HepG2 (cell line): ENCODE data around the gene NAXD. TPM values are rescaled to one million over a fixed set of nuclear protein-coding genes. Genes with fewer than 3 reads are reported as not detected.

Source experiments
- ATAC-seq: fragments of 200-7000 bp; cut with Tn5 transposase; 3 replicates; pipeline ENCODE4 v1.9.1; 2020; ENCODE audit warnings: mild to moderate bottlenecking, moderate library complexity
- BruUV-seq: library from RNA; stranded (reverse); fragments of 400-500 nt; replicated peaks from 2 replicates; lab custom pipeline; 2021; lab: Mats Ljungman, UMichigan
- CTCF ChIA-PET: fragments of 300-600 bp; formaldehyde crosslinking; extraction: SDS; loops from one replicate; lab custom pipeline; 2021; ENCODE audit warnings: low total read pairs, inconsistent platforms, low intra/inter-chr PET ratio; lab: Yijun Ruan, JAX
- POLR2A ChIA-PET: fragments of 350-600 bp; sonication (Branson Sonifier 250); formaldehyde crosslinking; loops from one replicate; lab custom pipeline; 2020; ENCODE audit warnings: antibody characterized with exemption, inconsistent platforms; lab: Yijun Ruan, JAX
- DNase-seq: peaks from one replicate; pipeline ENCODE4 v3.0.0-alpha.2; 2015; ENCODE audit warnings: low spot score
- FAIRE-seq: peaks from 3 replicates; lab custom pipeline; 2011; peaks lifted over from hg19 to GRCh38; lab: Jason Lieb, UNC
- H2AFZ ChIP-seq: one replicate; pipeline ENCODE4 v1.6.1; 2011; ENCODE audit warnings: low read length, inconsistent platforms
- H3K27ac ChIP-seq: fragments of 300-600 bp; 3 replicates; pipeline ENCODE4 v1.8.0; 2011; ENCODE audit warnings: mixed run types, mild to moderate bottlenecking, mixed read lengths, low read length, inconsistent platforms; ENCODE audit not compliant: insufficient read depth; ENCODE audit errors: extremely low read length
- H3K27me3 ChIP-seq, 2 experiments: fragments of 200-600 bp in 1 of 2; 2 replicates in 1 of 2; 3 replicates in 1 of 2; pipeline versions ENCODE4 v1.6.0 to v1.8.0; 2011; ENCODE audit warnings: low read length in 2 of 2, mild to moderate bottlenecking in 2 of 2, moderate library complexity in 2 of 2, inconsistent platforms in 1 of 2; ENCODE audit not compliant: insufficient read depth in 2 of 2, control insufficient read depth in 1 of 2
- H3K36me3 ChIP-seq, 2 experiments: fragments of 200-600 bp in 1 of 2; replicated peaks in 1 of 2; 2 replicates in 1 of 2; 3 replicates in 1 of 2; pipeline versions ENCODE4 v1.5.1 to v1.8.0; 2011; ENCODE audit warnings: low read length in 2 of 2, inconsistent platforms in 1 of 2; ENCODE audit not compliant: insufficient read depth in 2 of 2, control insufficient read depth in 1 of 2
- H3K4me1 ChIP-seq: 2 replicates; pipeline ENCODE4 v1.5.1; 2012; ENCODE audit warnings: low read length, inconsistent platforms; ENCODE audit not compliant: insufficient read depth
- H3K4me2 ChIP-seq: 2 replicates; pipeline ENCODE4 v1.6.0; 2011; ENCODE audit warnings: low read depth, low read length, inconsistent platforms
- H3K4me3 ChIP-seq, 3 experiments: fragments of 200-600 bp in 1 of 3; sonication (generic), shearing (Covaris generic) in 1 of 3; replicated peaks in 1 of 3; 2 replicates each; pipeline ENCODE4 v1.5.1; 2011 to 2016; ENCODE audit warnings: low read length in 3 of 3, inconsistent platforms in 2 of 3, low read depth in 2 of 3, mild to moderate bottlenecking in 2 of 3, control low read depth in 1 of 3, mixed read lengths in 1 of 3; ENCODE audit not compliant: insufficient read depth in 1 of 3
- H3K79me2 ChIP-seq: one replicate; pipeline ENCODE4 v1.6.1; 2011; ENCODE audit warnings: low read length, inconsistent platforms; ENCODE audit not compliant: insufficient read depth
- H3K9ac ChIP-seq: 2 replicates; pipeline ENCODE4 v1.6.0; 2011; ENCODE audit warnings: mild to moderate bottlenecking, low read depth, low read length, inconsistent platforms; ENCODE audit not compliant: insufficient read depth
- H3K9me3 ChIP-seq: 2 replicates; pipeline ENCODE4 v1.5.1; 2012; ENCODE audit warnings: mild to moderate bottlenecking, low read length
- H4K20me1 ChIP-seq: 2 replicates; pipeline ENCODE4 v1.6.0; 2011; ENCODE audit warnings: inconsistent platforms, mild to moderate bottlenecking, low read length, moderate library complexity; ENCODE audit not compliant: insufficient read depth
- ADNP ChIP-seq: sonication (generic); formaldehyde crosslinking; IDR thresholded peaks from 2 replicates; pipeline ENCODE4 v1.4.0; 2020; ENCODE audit warnings: missing genetic modification reagents
- KAT2B ChIP-seq: fragments of 150-350 bp; IDR thresholded peaks from 2 replicates; pipeline ENCODE4 v1.6.1; 2014; ENCODE audit warnings: low read depth, low read length, borderline replicate concordance
- KAT7 ChIP-seq: IDR thresholded peaks from 2 replicates; pipeline ENCODE4 v1.6.1; 2018; ENCODE audit warnings: borderline replicate concordance, missing compliant biosample characterization
- KDM1A ChIP-seq: IDR thresholded peaks from 2 replicates; pipeline ENCODE4 v1.6.1; 2016; ENCODE audit warnings: missing compliant biosample characterization
- NR2F6 ChIP-seq, 2 experiments: IDR thresholded peaks; 2 replicates each; pipeline ENCODE4 v1.6.1; 2016; ENCODE audit warnings: antibody characterized with exemption in 1 of 2, mild to moderate bottlenecking in 1 of 2
- SOX6 ChIP-seq, 2 experiments: fragments of 450-650 bp in 1 of 2; sonication (generic) in 1 of 2; formaldehyde crosslinking in 1 of 2; IDR thresholded peaks; 2 replicates each; pipeline versions ENCODE4 v1.4.0 to v1.6.1; 2017 to 2020; ENCODE audit warnings: antibody characterized with exemption in 1 of 2, mild to moderate bottlenecking in 1 of 2, missing genetic modification reagents in 1 of 2
- ZBTB42 ChIP-seq: sonication (generic); formaldehyde crosslinking; IDR thresholded peaks from 2 replicates; pipeline ENCODE4 v1.5.0; 2020; ENCODE audit warnings: mild to moderate bottlenecking, missing genetic modification reagents
- ZFYVE20 ChIP-seq: sonication (generic); formaldehyde crosslinking; IDR thresholded peaks from 2 replicates; pipeline ENCODE4 v1.8.0; 2023; ENCODE audit warnings: low read depth, mild to moderate bottlenecking, moderate library complexity, missing genetic modification reagents, borderline replicate concordance
- ZNF274 ChIP-seq: sonication (generic); formaldehyde crosslinking; IDR thresholded peaks from 2 replicates; pipeline ENCODE4 v1.5.1; 2020; ENCODE audit warnings: mild to moderate bottlenecking, missing genetic modification reagents
- ZNF333 ChIP-seq: sonication (generic); formaldehyde crosslinking; IDR thresholded peaks from 2 replicates; pipeline ENCODE4 v1.4.0; 2020; ENCODE audit warnings: mild to moderate bottlenecking, missing genetic modification reagents, borderline replicate concordance
- ZNF670 ChIP-seq: sonication (generic); formaldehyde crosslinking; IDR thresholded peaks from 2 replicates; pipeline ENCODE4 v1.8.0; 2022; ENCODE audit warnings: mild to moderate bottlenecking, missing genetic modification reagents, borderline replicate concordance
- ZNF747 ChIP-seq: sonication (generic); formaldehyde crosslinking; IDR thresholded peaks from 2 replicates; pipeline ENCODE4 v1.8.1; 2023; ENCODE audit warnings: missing genetic modification reagents, mild to moderate bottlenecking, borderline replicate concordance
- ZSCAN22 ChIP-seq: sonication (generic); formaldehyde crosslinking; IDR thresholded peaks from 2 replicates; pipeline ENCODE4 v1.4.0; 2020; ENCODE audit warnings: mild to moderate bottlenecking, missing genetic modification reagents
- WGBS: methylation state at CpG from one replicate; pipeline ENCODE4 v1.1.6; 2017; ENCODE audit warnings: low lambda C conversion rate; 5-methylcytosine and 5-hydroxymethylcytosine counted together
- in situ Hi-C: cut with HindIII; loops from 2 replicates; pipeline ENCODE4 v1.10.0; 2017; ENCODE audit warnings: low pct_unique_long_range_greater_than_20kb; ENCODE audit not compliant: extremely low pct_ligation_motif_present
- intact Hi-C: fragments of 100-400 bp; cut with micrococcal nuclease; formaldehyde crosslinking; loops from one replicate; pipeline ENCODE4 v1.10.0; 2022; ENCODE audit not compliant: unreplicated experiment
- polyA plus RNA-seq, 8 experiments: library from polyadenylated mRNA; depleted of rRNA in 3 of 8; stranded (reverse) in 7 of 8; unstranded in 1 of 8; fragments of >200 nt; fragmentation: Illumina TruSeq in 4 of 8; extraction: Trizol in 4 of 8; gene quantifications; 2 replicates each; pipeline versions ENCODE4 v1.2.1 to v1.2.3, GENCODE V29; 2011 to 2016; ENCODE audit warnings: low read depth in 4 of 8, missing spikeins in 1 of 8, mixed read lengths in 1 of 8; ENCODE audit not compliant: insufficient read depth in 1 of 8
- total RNA-seq, 5 experiments: library from RNA; depleted of rRNA; stranded (reverse); fragments of >200 nt; fragmentation: Illumina TruSeq; extraction: Trizol; gene quantifications; 2 replicates each; pipeline ENCODE4 v1.2.3, GENCODE V29; 2016; ENCODE audit warnings: low read depth in 1 of 5
- TF ChIP-seq, protein P1 (sequence below): sonication (generic); formaldehyde crosslinking; IDR thresholded peaks from 2 replicates; pipeline ENCODE4 v1.9.0; 2021; ENCODE audit warnings: missing genetic modification reagents, borderline replicate concordance
- TF ChIP-seq, protein P2 (sequence below): sonication (generic); formaldehyde crosslinking; IDR thresholded peaks from 2 replicates; pipeline ENCODE4 v1.8.1; 2023; ENCODE audit warnings: mild to moderate bottlenecking, missing genetic modification reagents

Gene NAXD
- total and polyA plus RNA-seq, 2 of the 13 experiments (the other 11 are each of a cell fraction or from before 2014, with no cell fraction given): 19.0 to 23.2 TPM

DNA sequence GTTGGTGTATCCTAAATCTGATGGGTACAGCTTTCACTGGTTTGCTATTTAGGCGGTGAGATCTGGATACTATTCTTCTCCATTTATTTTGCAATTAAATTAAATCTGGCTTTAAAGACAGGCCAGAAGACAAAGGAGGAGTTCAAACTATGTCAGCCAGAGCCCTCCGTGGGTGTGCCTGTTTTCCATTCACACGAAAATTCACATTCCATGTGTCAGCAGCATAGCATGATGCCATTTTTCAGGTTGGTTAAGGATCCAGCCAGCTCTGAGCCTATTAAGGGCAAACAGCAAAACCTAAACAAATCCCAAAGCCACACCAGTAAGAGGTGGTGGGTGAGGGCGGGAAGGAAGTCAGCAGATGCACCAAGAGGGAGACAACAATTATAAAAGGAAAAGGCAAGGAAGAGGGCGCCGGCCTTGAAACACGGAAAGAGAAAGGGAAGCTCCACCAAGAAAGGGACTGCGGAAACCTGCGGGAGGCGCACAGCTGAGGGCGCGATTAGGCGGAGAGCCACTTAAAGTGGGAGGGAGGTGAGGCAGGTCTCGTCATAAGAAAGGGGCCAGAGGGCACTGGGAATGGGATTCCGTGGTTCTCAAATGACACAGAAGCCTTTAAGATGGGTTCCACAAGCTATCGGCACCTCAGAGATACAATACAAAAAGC lies 47.6 kb downstream of the NAXD start:
- FAIRE-seq: no peak
- Histone ChIP-seq H2AFZ (no peak overlapping the region), H4K20me1 (no peaks in the 10 kb centered on the region), H3K4me3 (no peak overlapping the region), H3K4me2 (no peak overlapping the region), H3K79me2 (no peaks in the 10 kb centered on the region), H3K4me1 (no peaks in the 10 kb centered on the region), H3K9me3 (no peaks in the 10 kb centered on the region; the same call in 1 of the 2 replicates), H3K27me3 (no peaks in the 10 kb centered on the region), H3K36me3 (peaks cover 13 to 71% of the 10 kb centered on the region in 2 experiments; a peak in 4 of 5 replicates), H3K9ac (no peak overlapping the region), H3K27ac (no peak overlapping the region)
- ChIA-PET CTCF (no interaction called here), POLR2A (no interaction called here)
- no peak for ATAC-seq
- TF ChIP-seq KAT2B (no peak), ZNF274 (no peak), ZNF747 (CRISPR knock-in tag) (no peak), ZSCAN22 (CRISPR knock-in tag) (no peak), ZNF670 (no peak), KAT7 (CRISPR knock-in tag) (no peak), ZBTB42 (CRISPR knock-in tag) (no peak), ADNP (CRISPR knock-in tag) (no peak)
- BruUV-seq: no TSS peak
- 97% methylated on average over 16 of the region's 16 CpGs for WGBS
- no peak for DNase-seq
- in situ Hi-C loops (no loop called here), intact Hi-C loops (no loop called here)

DNA sequence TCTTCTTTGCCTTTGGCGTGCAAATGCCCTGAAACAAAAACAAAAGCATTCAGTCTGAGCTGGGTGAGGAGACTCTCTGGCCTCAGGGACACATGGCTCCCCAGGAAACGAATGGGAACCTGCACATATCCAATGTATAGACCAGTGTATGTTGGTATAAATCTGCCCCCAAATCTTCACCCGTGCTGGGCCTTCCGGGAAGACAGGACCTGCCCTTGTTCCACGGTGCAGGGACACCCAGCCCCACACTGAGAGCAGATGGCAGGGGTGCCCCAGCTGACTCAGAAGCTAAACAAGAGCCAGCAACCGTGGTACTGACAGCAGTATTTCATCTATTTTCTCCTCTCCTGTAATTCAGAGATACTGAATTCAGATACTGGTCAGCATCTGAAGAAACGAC lies 48.1 kb downstream of the NAXD start:
- no TSS peak for BruUV-seq
- Histone ChIP-seq H3K4me3 (no peak overlapping the region), H3K36me3 (peaks cover 14 to 70% of the 10 kb centered on the region in 2 experiments; a peak in 4 of 5 replicates), H3K9me3 (no peaks in the 10 kb centered on the region; the same call in 1 of the 2 replicates), H3K4me2 (no peak overlapping the region), H3K79me2 (no peaks in the 10 kb centered on the region), H3K9ac (no peak overlapping the region), H2AFZ (no peak overlapping the region), H4K20me1 (no peaks in the 10 kb centered on the region), H3K27me3 (no peaks in the 10 kb centered on the region), H3K27ac (no peak overlapping the region), H3K4me1 (no peaks in the 10 kb centered on the region)
- ATAC-seq (no peak), FAIRE-seq (no peak), DNase-seq (no peak)
- POLR2A ChIA-PET: no interaction called here
- 100% methylated on average over 3 of the region's 7 CpGs for WGBS
- CTCF ChIA-PET: no interaction called here
- intact Hi-C loops: no loop called here
- in situ Hi-C loops: no loop called here
- TF ChIP-seq, protein P1, sequence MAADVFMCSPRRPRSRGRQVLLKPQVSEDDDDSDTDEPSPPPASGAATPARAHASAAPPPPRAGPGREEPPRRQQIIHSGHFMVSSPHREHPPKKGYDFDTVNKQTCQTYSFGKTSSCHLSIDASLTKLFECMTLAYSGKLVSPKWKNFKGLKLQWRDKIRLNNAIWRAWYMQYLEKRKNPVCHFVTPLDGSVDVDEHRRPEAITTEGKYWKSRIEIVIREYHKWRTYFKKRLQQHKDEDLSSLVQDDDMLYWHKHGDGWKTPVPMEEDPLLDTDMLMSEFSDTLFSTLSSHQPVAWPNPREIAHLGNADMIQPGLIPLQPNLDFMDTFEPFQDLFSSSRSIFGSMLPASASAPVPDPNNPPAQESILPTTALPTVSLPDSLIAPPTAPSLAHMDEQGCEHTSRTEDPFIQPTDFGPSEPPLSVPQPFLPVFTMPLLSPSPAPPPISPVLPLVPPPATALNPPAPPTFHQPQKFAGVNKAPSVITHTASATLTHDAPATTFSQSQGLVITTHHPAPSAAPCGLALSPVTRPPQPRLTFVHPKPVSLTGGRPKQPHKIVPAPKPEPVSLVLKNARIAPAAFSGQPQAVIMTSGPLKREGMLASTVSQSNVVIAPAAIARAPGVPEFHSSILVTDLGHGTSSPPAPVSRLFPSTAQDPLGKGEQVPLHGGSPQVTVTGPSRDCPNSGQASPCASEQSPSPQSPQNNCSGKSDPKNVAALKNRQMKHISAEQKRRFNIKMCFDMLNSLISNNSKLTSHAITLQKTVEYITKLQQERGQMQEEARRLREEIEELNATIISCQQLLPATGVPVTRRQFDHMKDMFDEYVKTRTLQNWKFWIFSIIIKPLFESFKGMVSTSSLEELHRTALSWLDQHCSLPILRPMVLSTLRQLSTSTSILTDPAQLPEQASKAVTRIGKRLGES: no peak
- no peak for TF ChIP-seq ZFYVE20 (CRISPR knock-in tag)
- TF ChIP-seq ZNF333: no peak
- TF ChIP-seq NR2F6 (IDR thresholded peaks at IDR 0.05): no peak
- TF ChIP-seq NR2F6 (CRISPR knock-in tag; IDR thresholded peaks at IDR 0.05): no peak
- TF ChIP-seq KDM1A: no peak
- TF ChIP-seq, protein P2, sequence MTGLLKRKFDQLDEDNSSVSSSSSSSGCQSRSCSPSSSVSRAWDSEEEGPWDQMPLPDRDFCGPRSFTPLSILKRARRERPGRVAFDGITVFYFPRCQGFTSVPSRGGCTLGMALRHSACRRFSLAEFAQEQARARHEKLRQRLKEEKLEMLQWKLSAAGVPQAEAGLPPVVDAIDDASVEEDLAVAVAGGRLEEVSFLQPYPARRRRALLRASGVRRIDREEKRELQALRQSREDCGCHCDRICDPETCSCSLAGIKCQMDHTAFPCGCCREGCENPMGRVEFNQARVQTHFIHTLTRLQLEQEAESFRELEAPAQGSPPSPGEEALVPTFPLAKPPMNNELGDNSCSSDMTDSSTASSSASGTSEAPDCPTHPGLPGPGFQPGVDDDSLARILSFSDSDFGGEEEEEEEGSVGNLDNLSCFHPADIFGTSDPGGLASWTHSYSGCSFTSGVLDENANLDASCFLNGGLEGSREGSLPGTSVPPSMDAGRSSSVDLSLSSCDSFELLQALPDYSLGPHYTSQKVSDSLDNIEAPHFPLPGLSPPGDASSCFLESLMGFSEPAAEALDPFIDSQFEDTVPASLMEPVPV: no peak
- no peak for TF ChIP-seq SOX6 (IDR thresholded peaks at IDR 0.05)
- TF ChIP-seq SOX6 (CRISPR knock-in tag; IDR thresholded peaks at IDR 0.05): no peak
